GM12891 (cell line): Measurements from ENCODE around the gene PRAMEF9.
"Not testable (repeated sequence)": the region's sequence is repeated elsewhere in the genome, so short reads cannot be mapped to it uniquely, and the experiment has no call there.

ENCODE experiments used
- POLR2A ChIP-seq: IDR thresholded peaks from 2 replicates; pipeline ENCODE4 v1.6.1; 2011; ENCODE audit warnings: low read depth, low read length, control low read depth
- POLR2AphosphoS5 ChIP-seq: IDR thresholded peaks from 2 replicates; pipeline ENCODE4 v1.6.1; 2011; ENCODE audit warnings: low read depth, low read length, control low read depth

DNA sequence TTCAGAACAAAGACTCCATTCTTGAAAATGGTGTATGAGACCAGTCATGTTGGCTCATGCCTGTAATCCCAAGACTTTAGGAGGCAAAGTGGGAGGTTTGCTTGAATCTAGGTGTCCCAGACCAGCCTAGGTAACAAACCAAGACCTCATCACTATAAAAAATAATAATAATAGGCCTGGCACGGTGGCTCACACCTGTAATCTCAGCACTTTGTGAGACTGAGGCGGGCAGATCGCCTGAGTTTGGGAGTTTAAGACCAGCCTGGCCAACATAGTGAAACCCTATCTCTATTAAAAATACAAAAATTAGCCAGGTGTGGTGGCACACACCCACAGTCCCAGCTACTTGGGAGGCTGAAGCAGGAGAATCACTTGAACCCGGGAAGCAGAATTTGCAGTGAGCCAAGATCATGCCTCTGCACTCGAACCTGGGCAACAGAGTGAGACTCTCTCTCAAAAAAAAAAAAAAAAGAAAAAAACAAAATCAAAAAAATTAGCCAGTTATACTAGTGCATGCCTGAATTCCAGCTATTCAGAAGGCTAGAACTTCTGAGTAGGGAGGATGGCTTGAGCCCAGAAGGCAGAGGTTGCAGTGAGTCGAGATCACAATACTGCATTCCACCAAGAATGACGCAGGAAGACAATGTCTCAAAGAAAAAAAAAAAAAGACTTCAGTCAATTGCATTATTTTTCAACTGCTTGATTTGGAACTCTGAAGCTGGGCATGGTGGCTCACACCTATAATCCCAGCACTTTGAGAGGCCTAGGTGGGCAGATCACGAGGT is 55.8 kb downstream of the PRAMEF9 start:
- TF ChIP-seq POLR2A, POLR2AphosphoS5: not testable (repeated sequence)
